Fibroblast of skin of right biceps (primary cell): Measurements from ENCODE around the gene TRAM2.

Experiments
- DNase-seq: peaks from one replicate; pipeline ENCODE4 v3.0.0-alpha.2; 2013

Gene TRAM2

GRCh38 chr6:52566201-52566600, 10.7 kb downstream of the TRAM2 start:
- DNase-seq, result no peak

- DNase-seq, result no peak
Measured at GRCh38 chr6:52564856-52565255, 12.0 kb downstream of the TRAM2 start.

- DNase-seq, result no peak
Measured at GRCh38 chr6:52562911-52563310, 13.9 kb downstream of the TRAM2 start.

GRCh38 chr6:52560462-52560861, 16.4 kb downstream of the TRAM2 start:
- DNase-seq, result no peak

GRCh38 chr6:52558266-52559000, 18.4 kb downstream of the TRAM2 start:
- DNase-seq, result no peak

- DNase-seq, result peak; percentile 59
Measured at GRCh38 chr6:52557389-52558265, 19.2 kb downstream of the TRAM2 start.

GRCh38 chr6:52555518-52556233, 21.2 kb downstream of the TRAM2 start:
- DNase-seq, result peak; percentile 68

- no peak for DNase-seq
Measured at GRCh38 chr6:52554684-52555280, 22.1 kb downstream of the TRAM2 start.

GRCh38 chr6:52553719-52554118, 23.1 kb downstream of the TRAM2 start:
- no peak for DNase-seq

GRCh38 chr6:52553158-52553557, 23.7 kb downstream of the TRAM2 start:
- DNase-seq, result no peak

- DNase-seq, result no peak
Measured at GRCh38 chr6:52552278-52552643, 24.6 kb downstream of the TRAM2 start.

GRCh38 chr6:52551483-52552277, 25.2 kb downstream of the TRAM2 start:
- peak; percentile 85 for DNase-seq

GRCh38 chr6:52550870-52551269, 26.0 kb downstream of the TRAM2 start:
- no peak for DNase-seq

- no peak for DNase-seq
Measured at GRCh38 chr6:52550014-52550575, 26.8 kb downstream of the TRAM2 start.

GRCh38 chr6:52549428-52549827, 27.4 kb downstream of the TRAM2 start:
- no peak for DNase-seq

GRCh38 chr6:52548999-52549398, 27.9 kb downstream of the TRAM2 start:
- no peak for DNase-seq

GRCh38 chr6:52548353-52548713, 28.5 kb downstream of the TRAM2 start:
- DNase-seq, result no peak

GRCh38 chr6:52547647-52548352, 29.1 kb downstream of the TRAM2 start:
- peak; percentile 72 for DNase-seq

- no peak for DNase-seq
Measured at GRCh38 chr6:52546678-52547077, 30.2 kb downstream of the TRAM2 start.

GRCh38 chr6:52546192-52546591, 30.7 kb downstream of the TRAM2 start:
- DNase-seq, result no peak

- no peak for DNase-seq
Measured at GRCh38 chr6:52545406-52546119, 31.3 kb downstream of the TRAM2 start.
